ENCODE measurements around the gene BCAT1.
"Not testable (repeated sequence)": the region's sequence is repeated elsewhere in the genome, so short reads cannot be mapped to it uniquely, and the experiment has no call there.

Gene BCAT1

GRCh38 chr12:24898606-24899005 is 50.3 kb downstream of the BCAT1 start:
- no peak for DNase-seq

- DNase-seq, result no peak
Observed at GRCh38 chr12:24898185-24898584, 50.7 kb downstream of the BCAT1 start.

- DNase-seq, result no peak
Observed at GRCh38 chr12:24896171-24896570, 52.7 kb downstream of the BCAT1 start.

- no peak for DNase-seq
Observed at GRCh38 chr12:24895612-24896011, 53.3 kb downstream of the BCAT1 start.

GRCh38 chr12:24894879-24895278 is 54.0 kb downstream of the BCAT1 start:
- DNase-seq, result no peak

GRCh38 chr12:24890048-24890803 is 58.7 kb downstream of the BCAT1 start:
- no peak for DNase-seq

GRCh38 chr12:24889411-24889810 is 59.5 kb downstream of the BCAT1 start:
- DNase-seq, result no peak

GRCh38 chr12:24888813-24889212 is 60.1 kb downstream of the BCAT1 start:
- DNase-seq, result no peak

- DNase-seq, result no peak
Observed at GRCh38 chr12:24884911-24885310, 64.0 kb downstream of the BCAT1 start.

GRCh38 chr12:24881724-24882371 is 67.1 kb downstream of the BCAT1 start:
- DNase-seq, result no peak

- no peak for DNase-seq
Observed at GRCh38 chr12:24881227-24881626, 67.7 kb downstream of the BCAT1 start.

GRCh38 chr12:24880732-24881131 is 68.2 kb downstream of the BCAT1 start:
- DNase-seq, result no peak

- no peak for DNase-seq
Observed at GRCh38 chr12:24879644-24880043, 69.3 kb downstream of the BCAT1 start.

- no peak for DNase-seq
Observed at GRCh38 chr12:24875014-24875413, 73.9 kb downstream of the BCAT1 start.

GRCh38 chr12:24872211-24872610 is 76.7 kb downstream of the BCAT1 start:
- no peak for DNase-seq

GRCh38 chr12:24866139-24866538 is 82.8 kb downstream of the BCAT1 start:
- not testable (repeated sequence) for DNase-seq

- DNase-seq, result no peak
Observed at GRCh38 chr12:24864796-24865125, 84.1 kb downstream of the BCAT1 start.

- no peak for DNase-seq
Observed at GRCh38 chr12:24861766-24862540, 86.9 kb downstream of the BCAT1 start.

- no peak for DNase-seq
Observed at GRCh38 chr12:24860546-24860945, 88.4 kb downstream of the BCAT1 start.

GRCh38 chr12:24856541-24856940 is 92.4 kb downstream of the BCAT1 start:
- no peak for DNase-seq

- DNase-seq, result no peak
Observed at GRCh38 chr12:24854908-24855307, 94.0 kb downstream of the BCAT1 start.

GRCh38 chr12:24854017-24854416 is 94.9 kb downstream of the BCAT1 start:
- no peak for DNase-seq

GRCh38 chr12:24853588-24853987 is 95.3 kb downstream of the BCAT1 start:
- DNase-seq, result no peak

- DNase-seq, result no peak
Observed at GRCh38 chr12:24853094-24853493, 95.8 kb downstream of the BCAT1 start.
